HG02943 (cell line): ENCODE data around the gene MYRF.

Experiments
- ATAC-seq: cut with Tn5 transposase; IDR thresholded peaks from one replicate; pipeline ENCODE4 v1.9.1; 2021; ENCODE audit warnings: mild to moderate bottlenecking, low read depth, moderate library complexity; ENCODE audit not compliant: unreplicated experiment

Gene MYRF

DNA sequence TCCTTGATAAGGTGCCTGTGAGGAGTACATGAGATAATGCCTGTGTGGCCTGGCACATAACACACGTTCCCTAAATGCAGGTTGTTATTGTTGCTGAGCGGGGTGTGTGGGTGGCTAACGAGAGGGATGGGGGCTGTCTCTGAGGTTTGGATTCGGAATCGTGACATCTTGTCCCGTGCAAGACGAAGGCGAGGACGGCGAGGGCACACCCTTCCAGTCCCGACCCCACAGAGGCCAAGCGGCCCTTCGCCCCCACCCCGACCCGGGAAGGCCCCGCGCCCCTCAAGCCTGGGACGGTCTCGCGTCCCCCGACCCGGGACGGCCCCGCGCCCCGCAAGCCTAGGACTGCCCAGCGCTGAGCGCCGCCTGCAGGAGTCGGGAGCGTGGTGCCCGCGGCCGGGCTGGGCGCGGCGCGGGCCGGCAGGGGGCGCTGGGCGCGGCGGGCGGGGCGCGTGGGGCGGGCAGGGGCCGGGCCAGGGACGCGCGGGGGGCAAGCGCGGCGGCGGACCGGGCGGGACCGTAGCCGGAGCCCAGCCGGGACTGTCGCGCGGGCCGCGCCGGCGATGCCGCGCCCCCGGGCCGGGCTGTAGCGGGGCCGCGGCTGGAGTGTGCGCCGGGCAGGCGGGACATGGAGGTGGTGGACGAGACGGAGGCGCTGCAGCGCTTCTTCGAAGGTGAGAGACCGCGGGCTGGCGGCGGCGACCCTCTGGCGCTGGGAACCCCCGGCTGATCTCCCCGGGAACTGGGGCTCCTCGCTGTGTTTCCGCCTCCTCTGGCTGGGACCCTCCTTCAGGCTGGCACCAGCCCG, at the start of gene MYRF:
TSS of gene MYRF (plus strand) at position 520 of the 808 bp plus-strand sequence. CDS start at position 629, 109 bp downstream.
- no peak for ATAC-seq

GRCh38 chr11:61702701-61703312, 49.6 kb upstream of the MYRF start:
- no peak for ATAC-seq

GRCh38 chr11:61704838-61705237, 47.6 kb upstream of the MYRF start:
- no peak for ATAC-seq

DNA sequence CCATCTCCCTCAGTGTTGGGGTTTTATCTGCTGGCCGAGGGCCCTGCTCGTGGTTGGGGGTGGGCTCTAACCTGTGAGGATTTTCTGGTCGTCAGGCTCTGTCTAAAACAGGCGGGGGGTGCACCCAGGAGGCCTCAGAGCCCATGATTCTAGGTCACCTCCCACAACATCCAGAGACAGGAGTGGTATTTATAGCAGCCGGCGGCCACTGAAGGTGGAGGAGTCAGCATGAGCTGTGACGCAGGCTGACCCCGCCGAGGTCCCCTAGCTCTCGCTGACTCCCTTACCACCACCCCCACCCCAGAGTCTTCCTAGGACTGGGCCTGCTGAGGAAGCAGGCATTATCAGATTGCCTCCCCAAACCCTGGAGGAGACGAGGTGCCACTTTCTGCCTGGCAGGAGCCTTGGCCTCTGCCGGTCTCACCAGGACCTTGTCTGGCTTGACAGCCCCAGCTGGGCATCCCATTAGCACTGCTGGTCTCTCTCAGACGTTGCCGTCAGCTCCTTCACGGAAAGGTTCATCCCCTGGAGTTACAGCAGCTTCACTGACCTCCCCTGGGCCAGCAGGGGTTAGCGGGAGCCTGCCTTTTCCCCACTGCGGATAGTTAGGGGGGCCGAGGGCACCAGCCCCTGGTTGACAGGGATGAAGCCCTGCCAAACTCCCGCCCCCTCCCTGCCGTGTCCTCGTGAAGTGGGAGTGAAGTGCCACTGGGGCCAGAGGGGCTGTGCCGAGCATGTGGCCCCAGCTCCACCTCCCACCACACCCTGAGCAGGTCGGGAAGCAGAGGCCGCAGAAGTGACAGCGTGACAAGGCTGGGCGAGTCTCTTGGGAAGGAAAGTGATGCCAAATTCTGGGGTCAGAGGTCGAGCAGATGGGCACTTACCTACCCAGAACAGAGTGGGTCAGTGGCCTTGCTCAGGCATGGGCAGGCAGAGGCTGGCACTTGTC, 45.7 kb upstream of the MYRF start:
- ATAC-seq, result no peak

GRCh38 chr11:61707574-61707973, 44.9 kb upstream of the MYRF start:
- no peak for ATAC-seq

DNA sequence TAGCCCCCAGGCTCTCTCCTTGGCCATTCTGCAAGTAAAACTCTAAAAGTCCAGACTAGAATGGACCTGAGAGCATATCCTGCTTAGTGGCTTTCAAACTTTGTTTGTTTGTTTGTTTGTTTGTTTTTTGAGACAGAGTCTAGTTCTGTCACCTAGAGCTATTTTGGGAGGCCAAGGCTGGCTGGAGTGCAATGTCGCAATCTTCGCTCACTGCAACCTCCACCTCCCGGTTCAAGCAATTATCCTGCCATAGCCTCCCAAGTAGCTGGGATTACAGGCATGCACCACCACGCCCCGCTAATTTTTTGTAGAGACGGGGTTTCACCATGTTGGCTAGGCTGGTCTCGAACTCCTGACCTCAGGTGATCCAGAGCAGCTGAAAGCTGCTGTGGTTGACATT, 43.3 kb upstream of the MYRF start:
- ATAC-seq, result no peak

DNA sequence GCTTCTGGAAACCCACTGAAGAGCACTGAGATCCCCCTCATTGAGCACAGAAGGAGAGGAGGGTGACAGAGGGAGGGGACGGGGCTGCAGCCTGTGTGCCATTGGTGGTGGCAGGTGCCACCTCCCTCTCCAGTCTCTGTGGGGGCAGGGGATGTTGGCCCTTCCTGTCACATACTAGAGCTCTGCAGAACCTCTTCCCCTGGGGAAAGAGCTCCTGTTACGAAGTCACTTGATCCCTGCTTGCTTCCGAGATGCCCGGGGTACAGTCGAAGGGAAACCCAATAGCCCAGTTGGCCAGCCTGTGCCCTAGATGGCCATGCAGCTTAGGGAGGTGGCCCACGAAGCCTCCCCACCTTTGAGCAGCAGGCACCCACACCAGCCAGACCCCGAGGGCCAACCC, 42.9 kb upstream of the MYRF start:
- no peak for ATAC-seq

GRCh38 chr11:61710019-61710418, 42.4 kb upstream of the MYRF start:
- no peak for ATAC-seq

- no peak for ATAC-seq
Observed at GRCh38 chr11:61711037-61711436, 41.4 kb upstream of the MYRF start.

GRCh38 chr11:61711498-61711897, 40.9 kb upstream of the MYRF start:
- no peak for ATAC-seq

DNA sequence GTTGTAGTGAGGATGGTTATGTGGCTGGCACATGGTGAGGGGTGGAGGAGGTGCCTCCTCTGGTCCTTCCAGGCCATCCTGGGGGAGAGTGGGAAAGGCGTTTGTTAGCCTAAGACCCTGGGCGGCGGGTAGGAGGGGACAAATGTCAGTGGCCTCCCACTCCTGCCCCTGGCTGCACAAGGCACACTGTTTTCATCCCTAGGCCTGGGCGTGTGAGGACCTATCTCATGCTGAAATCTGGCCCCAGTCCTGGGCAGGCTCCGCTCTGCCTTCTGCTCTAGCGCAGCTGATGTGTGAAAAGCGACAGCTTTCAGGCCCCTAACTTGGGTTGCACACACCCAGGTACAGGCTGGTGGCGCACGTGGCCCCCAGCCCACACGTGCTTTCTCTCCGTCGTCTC, 40.1 kb upstream of the MYRF start:
- no peak for ATAC-seq

DNA sequence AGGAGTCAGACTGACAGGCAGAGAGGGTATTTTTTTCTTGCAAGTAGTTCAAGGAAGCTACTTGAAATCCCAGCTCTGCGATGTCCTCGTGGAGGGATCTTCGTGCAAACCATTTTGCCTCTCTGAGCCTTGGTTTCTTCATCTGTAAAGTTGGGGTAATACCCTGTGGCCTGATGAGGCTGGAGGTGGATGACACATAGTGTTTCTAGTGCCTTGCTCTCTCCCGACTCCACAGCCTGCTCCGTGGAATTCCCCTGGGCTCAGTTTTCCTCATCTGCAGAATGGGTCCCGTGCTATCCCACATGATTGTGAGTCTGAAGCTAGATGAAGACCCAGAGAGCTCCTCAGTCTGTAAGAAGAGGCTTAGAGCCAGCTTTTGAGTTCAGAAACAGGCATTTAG, 39.6 kb upstream of the MYRF start:
- no peak for ATAC-seq

DNA sequence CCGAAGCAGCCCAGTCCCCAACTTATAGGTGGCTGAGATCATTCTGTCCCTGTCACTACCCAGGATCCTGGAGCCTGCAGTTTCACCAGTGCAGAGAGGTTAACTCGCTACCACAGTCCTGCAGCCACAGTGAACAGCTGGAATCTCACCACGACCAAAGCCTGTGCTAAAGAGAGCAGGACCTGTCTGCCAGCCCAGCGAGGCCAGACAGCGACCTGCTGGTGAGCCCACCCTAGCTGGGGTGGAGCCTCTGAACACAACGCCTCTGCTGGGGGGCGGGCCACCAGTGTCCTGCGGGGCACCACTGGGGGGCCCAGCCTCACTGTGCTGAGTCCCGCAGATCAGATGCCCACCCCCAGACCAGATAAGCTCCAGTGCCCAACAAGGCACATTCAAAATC, 39.0 kb upstream of the MYRF start:
- ATAC-seq, result no peak

DNA sequence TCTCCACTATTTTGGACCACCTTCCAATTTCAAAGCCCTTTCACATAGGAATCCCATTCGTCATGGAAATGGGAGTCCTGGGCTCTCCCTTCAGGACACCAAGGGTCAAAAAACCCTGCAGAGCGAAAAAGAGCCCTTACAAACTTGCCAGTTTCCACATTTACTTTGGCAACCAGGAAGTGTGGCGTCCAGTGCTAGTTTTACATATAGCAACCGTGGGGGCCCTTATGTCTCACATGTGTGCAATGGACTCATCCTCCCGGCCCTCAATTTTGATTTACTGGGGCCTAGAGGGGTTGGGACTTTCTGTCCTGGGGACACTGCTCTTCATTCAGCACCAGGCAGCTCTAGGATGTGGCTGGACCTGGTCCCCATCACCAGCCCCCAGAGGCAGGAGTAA, 38.5 kb upstream of the MYRF start:
- ATAC-seq, result no peak

- no peak for ATAC-seq
Observed at GRCh38 chr11:61714316-61714715, 38.1 kb upstream of the MYRF start.

DNA sequence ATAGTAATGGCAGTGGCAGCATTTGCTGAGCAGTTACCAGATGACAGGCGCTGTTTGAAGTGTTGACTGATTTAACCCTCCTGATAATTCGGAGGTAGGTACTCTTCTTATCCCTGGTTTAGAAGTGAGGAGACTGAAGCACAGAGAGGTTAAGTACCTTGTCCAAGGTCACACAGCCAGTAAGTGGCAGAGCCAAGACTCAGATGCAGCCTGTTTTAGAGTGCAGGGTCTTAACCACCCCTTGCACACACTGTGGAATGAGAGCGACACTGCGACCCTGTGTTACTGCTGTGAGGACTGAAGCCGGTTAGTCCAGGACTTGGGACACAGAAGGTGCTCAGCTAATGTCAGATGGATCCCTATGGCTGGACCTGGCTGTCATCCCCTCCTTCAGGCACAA, 37.5 kb upstream of the MYRF start:
- ATAC-seq, result no peak

GRCh38 chr11:61715867-61716266, 36.6 kb upstream of the MYRF start:
- ATAC-seq, result no peak

DNA sequence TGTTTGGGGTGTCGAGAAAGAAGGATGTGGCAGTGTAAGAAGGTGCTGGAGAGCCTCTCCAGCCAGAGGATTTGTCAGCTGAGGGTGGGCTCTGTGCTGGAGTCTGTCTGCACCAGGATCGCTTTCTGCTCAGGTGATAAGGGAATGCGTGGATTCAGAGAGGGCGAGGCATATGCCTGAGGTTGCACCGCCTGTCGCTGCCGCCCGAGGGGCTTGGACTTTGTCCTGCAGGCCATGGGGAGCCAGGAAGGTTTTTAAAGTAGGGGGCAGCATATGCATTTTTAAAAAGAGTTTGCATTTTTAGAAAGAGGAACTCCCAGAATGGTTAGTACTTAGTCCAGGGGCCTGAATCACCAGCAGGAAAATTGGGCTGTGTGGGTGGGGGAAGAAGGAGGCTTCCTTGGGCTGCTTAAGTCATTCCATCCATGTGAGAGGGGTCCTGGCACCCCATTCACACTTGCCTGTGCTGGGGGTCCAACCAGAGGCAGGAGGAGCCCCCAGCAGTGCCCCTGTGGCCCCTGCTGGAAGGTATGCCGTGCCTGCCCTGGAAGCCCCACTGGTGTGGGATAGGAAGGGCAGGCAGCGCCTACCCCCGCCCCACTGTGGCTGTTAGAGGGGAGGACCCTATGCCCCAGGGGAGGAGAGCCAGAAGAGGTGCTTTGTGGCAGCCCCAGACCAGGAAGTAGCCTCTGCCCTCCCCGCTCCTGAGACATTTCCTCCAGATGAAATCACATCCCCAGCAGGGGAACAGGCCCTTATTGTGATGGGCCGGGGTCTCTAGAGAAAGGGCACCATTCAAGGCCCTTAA, 35.8 kb upstream of the MYRF start:
- no peak for ATAC-seq

DNA sequence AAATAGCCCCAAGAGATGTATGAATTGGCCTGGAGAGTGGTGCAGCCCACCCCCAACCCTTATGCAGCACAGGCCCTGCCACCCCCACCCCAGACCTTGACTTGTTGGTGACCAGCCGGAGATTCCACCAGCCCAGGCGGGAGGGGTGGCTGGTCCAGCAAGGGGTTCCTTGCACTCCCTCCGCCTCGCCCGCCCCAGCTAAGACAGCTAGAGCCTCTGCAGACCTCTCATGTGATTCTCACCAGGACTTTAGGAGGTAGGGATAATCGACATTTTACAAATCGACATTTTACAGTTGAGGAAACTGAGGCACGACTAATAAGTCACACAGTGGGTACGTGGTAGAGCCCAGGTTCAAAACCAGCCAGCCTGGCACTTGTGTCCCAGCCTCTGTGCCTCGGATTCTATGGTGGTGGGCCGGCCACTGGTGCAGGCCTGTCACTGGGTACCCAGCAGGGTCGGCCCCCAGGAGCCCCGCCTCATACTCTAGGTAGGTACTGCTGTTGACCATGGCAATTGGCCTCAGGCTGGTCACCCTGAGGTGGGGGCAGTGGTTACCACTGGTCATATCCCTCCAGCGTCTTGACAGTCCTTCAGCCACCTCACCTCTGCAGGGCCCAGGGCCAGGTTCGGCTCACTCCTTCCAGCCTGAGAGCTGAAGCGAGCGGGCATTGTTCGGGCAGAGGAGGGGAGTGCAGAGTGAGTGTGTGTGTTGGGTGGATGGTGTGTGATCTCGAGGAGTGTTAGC, 35.0 kb upstream of the MYRF start:
- ATAC-seq, result no peak
